Right lobe of liver (tissue), 6 donors: ENCODE measurements around the gene SF1. TPM values are rescaled to one million over a fixed set of nuclear protein-coding genes. Genes with fewer than 3 reads are reported as not detected.
A peak's percentile ranks its signal among the peaks of the same experiment; 100 is the strongest.

Experiments
- ATAC-seq, 4 donors: fragments of 200-7000 bp; cut with Tn5 transposase; one replicate each; pipeline ENCODE4 v1.9.1; 2020; ENCODE audit warnings: mild to moderate bottlenecking in 4 of 4, moderate library complexity in 4 of 4
- DNase-seq, 3 donors: peaks; one replicate each; pipeline ENCODE4 v3.0.0-alpha.2; 2020
- H3K27ac ChIP-seq, 3 donors: fragments of 200-600 bp; one replicate each; pipeline ENCODE4 v1.8.0; 2022
- H3K27me3 ChIP-seq, 2 donors: fragments of 200-600 bp; one replicate each; pipeline ENCODE4 v1.8.0; 2022
- H3K36me3 ChIP-seq, 4 donors: fragments of 200-600 bp; sonication (generic) in 1 of 4; one replicate each; pipeline versions ENCODE4 v1.5.1 to v1.8.0; 2017 to 2022; ENCODE audit warnings: control low read depth in 1 of 4
- H3K4me1 ChIP-seq, 4 donors: fragments of 200-600 bp; sonication (generic) in 1 of 4; one replicate each; pipeline versions ENCODE4 v1.5.1 to v1.8.0; 2017 to 2022; ENCODE audit warnings: control low read depth in 1 of 4
- H3K4me3 ChIP-seq, 3 donors: fragments of 200-600 bp; one replicate each; pipeline ENCODE4 v1.8.0; 2022
- H3K9me3 ChIP-seq, 4 donors: fragments of 200-600 bp; sonication (generic) in 1 of 4; one replicate each; pipeline versions ENCODE4 v1.5.1 to v1.8.0; 2017 to 2022; ENCODE audit warnings: control low read depth in 1 of 4
- POLR2A ChIP-seq: fragments of 450-650 bp; IDR thresholded peaks from one replicate; pipeline ENCODE4 v1.6.1; 2017; ENCODE audit warnings: antibody characterized with exemption, mild to moderate bottlenecking
- WGBS: methylation state at CpG from one replicate; pipeline ENCODE4 v1.1.6; 2018; ENCODE audit warnings: low coverage, low lambda C conversion rate; ENCODE audit not compliant: insufficient coverage; ENCODE audit errors: missing lambda C conversion rate; 5-methylcytosine and 5-hydroxymethylcytosine counted together
- intact Hi-C, 2 donors: fragments of 100-400 bp; cut with DNase I; formaldehyde crosslinking; loops; one replicate each; pipeline versions ENCODE4 v1.11.2 to v1.14.1; 2022
- total RNA-seq, 6 experiments: library from RNA; depleted of rRNA in 2 of 6; stranded (reverse); fragments of >200 nt in 2 of 6; fragmentation: NEBNext Ultra II Directional in 3 of 6; extraction: Animal tissue kit (Norgen Biotek cat#: 25700) in 3 of 6; gene quantifications; one replicate each; pipeline versions ENCODE4 v1.1.0 to v1.2.4, GENCODE V29; 2016 to 2023
- TF ChIP-seq, protein P1 (sequence below), 4 donors: fragments of 200-600 bp in 3 of 4; fragments of 450-650 bp in 1 of 4; IDR thresholded peaks; one replicate each; pipeline versions ENCODE4 v1.5.1 to v1.8.0; 2016 to 2022; ENCODE audit warnings: antibody characterized with exemption in 4 of 4, mild to moderate bottlenecking in 2 of 4
- donor health status: DM: no; HTN: yes; CAD: no.
- donor health status: DM: no; HTN: no; CAD: no.
- donor health status: DM: no; HTN: no; CAD: no.
- donor health status: DM: no; HTN: yes; CAD: no.
- donor health status: DM: no; HTN: yes; CAD: no.

Gene SF1
- total RNA-seq, 6 experiments from 2014 or later, result 92.7 to 164 (median 141) TPM

GRCh38 chr11:64776425-64776824 lies 1.9 kb downstream of the SF1 start:
- intact Hi-C loops, result no loop called here
- WGBS, result 63% methylated on average over 6 of the region's 6 CpGs

GRCh38 chr11:64774144-64774543 lies 4.2 kb downstream of the SF1 start:
- Histone ChIP-seq H3K4me1 (peaks cover 2 to 19% (median 12%) of the 10 kb centered on the region in 4 donors), H3K4me3 (no peak overlapping the region), H3K27ac (no peak overlapping the region), H3K27me3 (no peaks in the 10 kb centered on the region), H3K9me3 (no peaks in the 10 kb centered on the region), H3K36me3 (peaks cover 27 to 74% (median 57%) of the 10 kb centered on the region in 4 donors)
- TF ChIP-seq, protein P1, sequence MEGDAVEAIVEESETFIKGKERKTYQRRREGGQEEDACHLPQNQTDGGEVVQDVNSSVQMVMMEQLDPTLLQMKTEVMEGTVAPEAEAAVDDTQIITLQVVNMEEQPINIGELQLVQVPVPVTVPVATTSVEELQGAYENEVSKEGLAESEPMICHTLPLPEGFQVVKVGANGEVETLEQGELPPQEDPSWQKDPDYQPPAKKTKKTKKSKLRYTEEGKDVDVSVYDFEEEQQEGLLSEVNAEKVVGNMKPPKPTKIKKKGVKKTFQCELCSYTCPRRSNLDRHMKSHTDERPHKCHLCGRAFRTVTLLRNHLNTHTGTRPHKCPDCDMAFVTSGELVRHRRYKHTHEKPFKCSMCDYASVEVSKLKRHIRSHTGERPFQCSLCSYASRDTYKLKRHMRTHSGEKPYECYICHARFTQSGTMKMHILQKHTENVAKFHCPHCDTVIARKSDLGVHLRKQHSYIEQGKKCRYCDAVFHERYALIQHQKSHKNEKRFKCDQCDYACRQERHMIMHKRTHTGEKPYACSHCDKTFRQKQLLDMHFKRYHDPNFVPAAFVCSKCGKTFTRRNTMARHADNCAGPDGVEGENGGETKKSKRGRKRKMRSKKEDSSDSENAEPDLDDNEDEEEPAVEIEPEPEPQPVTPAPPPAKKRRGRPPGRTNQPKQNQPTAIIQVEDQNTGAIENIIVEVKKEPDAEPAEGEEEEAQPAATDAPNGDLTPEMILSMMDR (IDR thresholded peaks at IDR 0.05), result no peak
- no peak for TF ChIP-seq POLR2A
- DNase-seq (peak in 2 of 3 donors; percentile 3 to 9), ATAC-seq (no peak)
- intact Hi-C loops, result no loop called here
- WGBS, result 71% methylated on average over 5 of the region's 5 CpGs

More at GRCh38 chr11:64776425-64776824, 1.9 kb downstream of the SF1 start:
- Histone ChIP-seq H3K4me1 (peaks cover 2 to 25% (median 12%) of the 10 kb centered on the region in 4 donors), H3K9me3 (no peaks in the 10 kb centered on the region), H3K4me3 (peak overlapping the region; percentile 74 to 92 (median 83)), H3K36me3 (peaks cover 11 to 51% (median 39%) of the 10 kb centered on the region in 4 donors), H3K27me3 (no peaks in the 10 kb centered on the region), H3K27ac (no peak overlapping the region)
- DNase-seq (no peak), ATAC-seq (no peak)
- TF ChIP-seq, protein P1 (IDR thresholded peaks at IDR 0.05), result no peak
- TF ChIP-seq POLR2A, result no peak

GRCh38 chr11:64772303-64773018 lies 5.9 kb downstream of the SF1 start:
- H3K27me3 ChIP-seq, result no peaks in the 10 kb centered on the region
- no peaks in the 10 kb centered on the region for H3K9me3 ChIP-seq
- intact Hi-C loops, result no loop called here
- 59% methylated on average over 3 of the region's 3 CpGs for WGBS
- no peak for DNase-seq
- peaks cover 42 to 91% (median 70%) of the 10 kb centered on the region in 4 donors for H3K36me3 ChIP-seq
- no peak for TF ChIP-seq POLR2A
- TF ChIP-seq, protein P1 (IDR thresholded peaks at IDR 0.05), result no peak
- H3K4me1 ChIP-seq, result peaks cover 2 to 19% (median 12%) of the 10 kb centered on the region in 4 donors
- no peak overlapping the region for H3K4me3 ChIP-seq
- peak overlapping the region in 1 of 3 donors; percentile 7 for H3K27ac ChIP-seq
- ATAC-seq, result peak in 1 of 4 donors; percentile 19

DNA sequence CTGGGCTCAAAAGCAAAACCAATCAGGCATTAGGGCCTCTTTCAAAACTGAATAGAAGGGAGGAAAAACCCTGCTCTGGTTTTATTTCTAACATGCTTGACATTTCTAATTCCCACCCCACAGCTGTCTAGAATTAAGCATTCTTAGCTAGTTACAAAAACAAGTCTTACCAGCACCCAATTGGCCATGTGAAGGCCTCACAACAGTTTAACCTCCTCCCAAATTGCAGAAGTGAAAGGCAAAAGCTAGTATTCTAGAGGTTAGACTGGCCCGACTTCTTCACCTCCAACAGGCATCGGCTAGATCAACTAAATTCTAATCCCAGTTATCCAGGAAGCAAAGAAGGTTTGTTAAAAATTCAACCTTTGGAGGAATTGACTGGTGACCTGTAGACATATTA lies 6.5 kb downstream of the SF1 start:
- WGBS, result 66% methylated on average over 2 of the region's 2 CpGs
- DNase-seq, result no peak
- H3K4me1 ChIP-seq, result peaks cover 0 to 15% (median 10%) of the 10 kb centered on the region in 4 donors
- TF ChIP-seq POLR2A, result no peak
- TF ChIP-seq, protein P1 (IDR thresholded peaks at IDR 0.05), result no peak
- intact Hi-C loops, result no loop called here
- no peaks in the 10 kb centered on the region for H3K27me3 ChIP-seq
- ATAC-seq, result peak in 1 of 4 donors; percentile 41
- H3K27ac ChIP-seq, result peak overlapping the region in 1 of 3 donors; percentile 7
- peaks cover 48 to 97% (median 74%) of the 10 kb centered on the region in 4 donors for H3K36me3 ChIP-seq
- H3K4me3 ChIP-seq, result no peak overlapping the region
- no peaks in the 10 kb centered on the region for H3K9me3 ChIP-seq
